GM18517 (cell line): ENCODE measurements around the gene PLXDC2.
"Not testable (repeated sequence)": the region's sequence is repeated elsewhere in the genome, so short reads cannot be mapped to it uniquely, and the experiment has no call there.

ENCODE experiments used
- ATAC-seq: cut with Tn5 transposase; IDR thresholded peaks from one replicate; pipeline ENCODE4 v1.9.1; 2021; ENCODE audit warnings: mild to moderate bottlenecking, moderate library complexity; ENCODE audit not compliant: unreplicated experiment

PLXDC2 gene

GRCh38 chr10:20013991-20014750, 197.9 kb downstream of the PLXDC2 start:
- no peak for ATAC-seq

DNA sequence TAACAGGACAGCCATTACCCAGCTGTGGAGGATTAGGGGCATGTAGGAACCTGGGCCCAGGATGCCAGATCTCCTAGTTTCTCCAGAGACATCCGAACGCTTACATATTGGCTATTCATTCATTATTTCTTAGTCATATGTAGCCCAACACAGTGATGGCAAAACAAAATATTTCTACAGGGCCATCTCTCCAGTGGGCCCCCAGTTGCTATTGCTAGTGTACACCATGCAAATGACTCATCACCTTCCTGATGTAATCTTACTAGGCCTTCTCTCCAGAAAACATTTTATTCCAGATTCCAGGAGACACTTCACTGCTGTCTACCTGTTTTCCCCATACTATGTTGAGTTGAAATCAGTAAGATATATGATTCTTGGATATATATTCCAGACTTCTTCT, 201.7 kb downstream of the PLXDC2 start:
- no peak for ATAC-seq

- ATAC-seq, result no peak
Measured at GRCh38 chr10:20020677-20021076, 204.4 kb downstream of the PLXDC2 start.

DNA sequence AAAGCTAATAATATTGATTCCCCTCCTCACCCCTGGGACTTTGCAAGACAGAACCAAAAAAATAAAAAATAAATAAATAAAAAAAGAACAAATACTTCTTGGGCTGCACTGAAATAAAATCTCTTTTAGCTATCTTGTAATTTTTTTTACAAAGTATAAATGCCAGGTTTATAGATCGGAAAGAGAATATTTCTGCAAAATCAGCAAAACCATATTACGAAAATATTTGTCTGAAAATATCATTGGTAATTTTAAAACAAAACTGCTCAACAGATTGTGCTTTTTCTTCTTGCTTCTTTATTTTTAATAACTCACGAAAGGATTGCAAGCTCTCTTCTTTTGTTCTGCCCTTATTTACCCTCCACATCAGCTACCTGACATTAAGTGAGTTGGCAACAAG, 213.3 kb downstream of the PLXDC2 start:
- ATAC-seq, result no peak

DNA sequence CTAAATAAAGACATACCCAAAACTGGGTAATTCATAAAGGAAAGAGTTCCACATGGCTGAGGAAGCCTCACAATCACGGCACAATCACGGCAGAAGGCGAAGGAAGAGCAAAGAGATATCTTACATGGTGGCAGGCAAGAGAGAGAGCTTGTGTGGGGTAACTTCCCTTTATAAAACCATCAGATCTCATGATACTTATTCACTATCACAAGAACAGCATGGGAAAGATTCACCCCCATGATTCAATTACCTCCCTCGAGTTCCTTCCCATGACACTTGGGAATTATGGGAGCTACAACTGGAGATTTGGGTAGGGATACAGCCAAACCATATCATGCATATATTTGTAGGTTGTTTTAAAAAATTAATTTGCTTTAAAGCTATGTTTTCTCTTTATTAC, 217.2 kb downstream of the PLXDC2 start:
- ATAC-seq, result no peak

DNA sequence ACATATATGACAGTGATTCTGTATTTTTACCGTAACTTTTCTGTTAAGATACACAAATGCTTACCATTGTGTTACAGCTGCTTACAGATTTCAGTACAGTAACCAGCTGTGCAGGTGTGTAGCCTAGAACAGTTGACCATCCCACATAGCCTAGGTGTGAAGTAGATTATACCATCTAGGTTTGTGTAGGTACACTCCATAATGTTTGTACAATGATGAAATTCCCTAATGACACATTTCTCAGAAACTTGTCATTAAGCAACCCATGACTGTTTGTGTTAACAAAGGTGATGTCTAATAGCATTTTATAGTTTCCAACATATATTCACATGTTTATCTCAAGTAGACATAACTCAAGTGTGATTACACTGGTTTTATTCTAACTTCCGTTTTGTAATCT, 218.5 kb downstream of the PLXDC2 start:
- no peak for ATAC-seq

- ATAC-seq, result no peak
Measured at GRCh38 chr10:20040012-20040411, 223.8 kb downstream of the PLXDC2 start.

DNA sequence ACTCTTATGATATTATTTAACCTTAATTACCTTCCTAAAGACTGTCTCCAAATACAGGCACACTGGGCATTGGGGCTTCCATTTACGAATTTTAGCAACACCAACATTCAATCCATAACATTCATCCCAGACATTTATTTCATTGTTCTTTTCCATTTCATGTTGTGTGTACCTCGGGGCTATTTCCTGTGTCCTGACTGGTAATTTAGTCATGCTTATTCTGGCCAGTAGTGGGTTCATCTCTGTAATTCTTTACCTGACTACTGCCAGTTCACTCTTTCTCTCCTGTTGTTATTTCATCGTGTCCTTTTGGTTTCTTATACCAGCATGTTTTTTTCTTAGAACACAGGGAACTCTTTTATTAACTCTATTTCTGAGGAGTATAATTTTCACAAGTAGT, 225.7 kb downstream of the PLXDC2 start:
- no peak for ATAC-seq

DNA sequence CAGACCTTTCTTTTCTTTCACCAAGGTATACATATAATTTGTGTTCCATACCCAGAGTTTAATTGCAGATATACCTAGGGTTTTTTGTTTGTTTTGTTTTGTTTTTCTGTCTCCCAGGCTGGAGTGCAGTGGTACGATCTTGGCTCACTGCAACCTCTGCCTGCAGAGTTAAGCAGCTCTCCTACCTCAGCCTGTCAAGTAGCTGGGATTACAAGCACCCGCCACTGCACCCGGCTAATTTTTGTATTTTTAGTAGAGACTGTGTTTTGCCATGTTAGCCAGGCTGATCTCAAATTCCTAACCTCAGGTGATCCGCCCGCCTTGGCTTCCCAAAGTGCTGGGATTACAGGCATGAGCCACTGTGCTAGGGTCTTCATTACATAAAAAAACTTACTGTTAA, 228.9 kb downstream of the PLXDC2 start:
- not testable (repeated sequence) for ATAC-seq

DNA sequence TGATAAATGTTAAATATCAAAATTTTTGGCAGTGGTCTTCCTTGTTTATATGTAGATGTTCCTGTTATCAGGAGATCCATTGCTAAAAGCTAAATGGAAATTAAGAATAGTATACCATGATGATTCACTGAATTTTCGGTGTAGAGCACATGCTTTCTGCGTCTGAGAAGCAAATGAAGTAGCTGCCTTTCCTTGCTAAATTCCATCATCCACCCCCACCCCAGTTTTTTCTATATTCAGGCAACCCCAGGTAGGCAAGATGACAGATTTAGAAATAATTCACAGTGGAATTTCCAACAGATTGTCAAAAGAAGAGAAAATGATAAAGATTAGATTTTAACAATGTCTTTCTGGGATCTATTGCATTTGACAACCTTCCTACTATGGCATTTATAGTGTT, 231.9 kb downstream of the PLXDC2 start:
- ATAC-seq, result no peak

DNA sequence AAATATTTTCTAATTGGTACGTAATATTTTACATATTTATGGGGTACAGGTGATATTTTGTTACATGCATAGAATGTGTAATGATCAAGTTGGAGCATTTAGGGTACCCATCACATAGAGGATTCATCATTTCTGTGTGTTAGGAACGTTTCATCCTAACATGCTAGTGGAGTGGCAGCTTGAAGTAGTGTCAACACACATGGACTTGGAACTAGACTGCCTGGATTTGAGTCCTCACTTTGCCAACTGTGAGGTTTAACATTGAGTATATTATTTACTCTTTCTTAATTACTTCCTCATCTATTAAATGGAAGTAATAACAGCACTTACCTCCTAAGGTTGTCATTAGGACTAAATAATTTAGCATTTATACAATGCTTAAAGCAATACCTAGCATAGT, 241.9 kb downstream of the PLXDC2 start:
- ATAC-seq, result no peak

DNA sequence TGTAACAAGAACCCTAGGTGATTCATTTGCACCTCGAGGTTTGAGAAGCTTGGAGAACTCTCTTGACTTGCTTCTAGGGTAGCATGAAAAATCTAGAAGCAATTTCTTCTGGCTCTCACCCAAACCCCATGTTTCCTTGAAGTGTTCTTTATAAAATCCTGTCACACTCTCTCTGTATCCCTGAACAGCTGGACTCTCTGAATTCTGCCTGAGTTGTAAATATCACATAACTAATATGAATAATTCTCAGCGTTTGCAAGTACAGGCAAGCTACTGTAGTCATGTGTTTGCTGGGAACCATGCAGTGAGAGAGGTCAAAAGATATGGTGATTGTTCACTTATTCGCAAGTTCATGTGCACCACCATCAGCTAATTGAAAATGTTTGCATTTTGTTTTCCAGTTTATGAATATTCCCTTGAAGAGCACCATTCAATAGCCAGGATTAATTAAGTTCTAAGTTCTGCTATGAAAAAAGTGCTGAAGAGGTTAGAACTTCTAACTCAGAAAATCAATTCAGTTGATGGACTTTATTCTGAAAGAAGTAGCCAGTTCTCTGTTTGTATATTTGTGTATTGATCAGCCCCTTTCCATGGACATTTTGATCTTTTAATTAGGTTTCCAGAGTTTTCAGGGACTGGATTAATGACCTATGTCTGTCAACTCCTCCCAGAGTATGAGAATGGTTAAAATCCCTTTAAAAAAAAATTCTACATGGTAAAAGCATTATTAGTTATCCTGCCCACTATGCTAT, 243.0 kb downstream of the PLXDC2 start:
- no peak for ATAC-seq

DNA sequence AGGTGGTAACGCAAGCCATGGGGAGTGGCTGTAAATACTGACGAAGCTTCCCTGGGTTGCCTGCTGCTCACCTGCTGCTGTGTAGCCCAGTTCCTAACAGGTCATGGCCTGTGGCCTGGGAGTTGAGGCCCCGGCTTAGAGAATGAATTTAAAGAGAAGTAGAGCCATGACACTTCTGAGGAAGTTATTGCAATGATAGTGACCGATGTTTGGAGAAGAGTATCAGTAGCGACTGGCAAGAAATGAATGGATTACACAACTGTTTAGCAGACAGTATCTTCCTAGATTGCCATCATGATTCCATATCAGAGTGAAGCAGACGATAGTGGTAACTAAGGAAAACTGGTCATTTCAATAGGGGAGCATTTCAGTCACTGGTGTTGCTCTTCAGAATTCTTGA, 249.6 kb downstream of the PLXDC2 start:
- no peak for ATAC-seq

- no peak for ATAC-seq
Measured at GRCh38 chr10:20073167-20073566, 256.9 kb downstream of the PLXDC2 start.

GRCh38 chr10:20075713-20076112, 259.5 kb downstream of the PLXDC2 start:
- ATAC-seq, result no peak

GRCh38 chr10:20084451-20084850, 268.2 kb downstream of the PLXDC2 start:
- no peak for ATAC-seq

GRCh38 chr10:20085115-20085514, 268.9 kb downstream of the PLXDC2 start:
- ATAC-seq, result no peak

DNA sequence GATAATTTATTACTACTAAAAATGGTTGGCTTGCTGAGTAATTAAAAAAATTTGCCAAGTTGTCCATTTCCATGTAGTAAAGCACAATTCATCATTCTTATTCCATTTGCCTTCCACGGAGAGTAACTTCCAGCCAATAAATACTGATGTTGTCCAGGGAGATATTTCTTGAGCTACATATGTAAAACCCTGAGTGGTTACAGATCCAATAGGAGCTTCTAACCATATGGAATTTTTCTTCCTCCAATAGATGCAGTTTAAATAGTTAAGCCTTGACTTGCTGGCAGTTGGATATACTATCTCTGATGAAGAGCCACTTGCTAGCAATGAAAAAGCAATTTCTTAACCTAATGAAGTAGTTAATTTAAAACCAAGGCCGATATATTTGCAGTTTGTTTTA, 271.1 kb downstream of the PLXDC2 start:
- no peak for ATAC-seq

DNA sequence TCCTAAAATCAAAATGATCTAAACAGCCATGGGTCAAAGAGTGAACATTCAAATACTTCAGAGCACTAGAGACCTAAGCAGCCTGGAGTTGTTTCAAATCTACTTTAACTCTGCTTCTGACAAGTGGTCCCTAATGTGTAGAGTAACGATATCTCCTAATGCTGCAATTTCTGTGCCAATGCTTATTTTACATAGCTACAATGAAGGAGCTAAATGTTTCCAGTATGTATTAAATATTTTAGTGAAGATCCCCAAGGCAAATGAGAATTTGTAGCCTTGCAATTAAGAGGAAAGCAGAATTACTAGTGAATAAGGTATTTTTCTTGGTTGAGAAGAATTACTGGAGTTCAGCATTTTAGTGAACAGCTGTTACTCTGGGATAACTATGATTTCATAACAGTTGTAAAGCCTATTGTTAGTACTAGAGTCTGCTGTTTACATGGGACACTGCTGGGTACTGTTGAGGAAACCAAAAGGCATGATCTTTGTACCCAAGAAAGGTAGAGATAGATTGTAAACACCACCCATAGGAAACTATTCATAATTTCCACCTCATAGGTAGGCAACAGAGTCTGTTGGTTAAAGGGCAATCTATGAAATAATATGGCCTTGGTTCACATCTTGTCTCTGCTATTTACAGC, 271.9 kb downstream of the PLXDC2 start:
- no peak for ATAC-seq

DNA sequence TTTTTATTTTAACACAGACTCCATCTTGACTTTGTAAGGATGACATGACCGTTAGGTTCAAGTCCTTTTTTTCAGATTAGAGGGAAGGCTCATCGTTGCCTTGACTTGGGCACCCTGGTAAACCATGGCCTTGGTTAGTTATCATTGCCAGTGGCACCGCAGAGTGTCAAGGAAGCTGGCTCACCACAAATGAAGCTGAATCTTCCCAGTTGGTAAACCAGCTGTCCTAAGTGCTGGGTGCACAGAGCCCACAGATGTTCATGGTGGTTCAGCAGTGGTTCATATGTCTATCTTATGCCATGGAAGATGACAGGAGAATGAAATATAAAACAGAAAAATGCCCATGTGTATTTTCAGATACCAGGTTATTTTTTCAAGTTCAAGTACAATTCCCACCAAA, 273.6 kb downstream of the PLXDC2 start:
- ATAC-seq, result no peak

DNA sequence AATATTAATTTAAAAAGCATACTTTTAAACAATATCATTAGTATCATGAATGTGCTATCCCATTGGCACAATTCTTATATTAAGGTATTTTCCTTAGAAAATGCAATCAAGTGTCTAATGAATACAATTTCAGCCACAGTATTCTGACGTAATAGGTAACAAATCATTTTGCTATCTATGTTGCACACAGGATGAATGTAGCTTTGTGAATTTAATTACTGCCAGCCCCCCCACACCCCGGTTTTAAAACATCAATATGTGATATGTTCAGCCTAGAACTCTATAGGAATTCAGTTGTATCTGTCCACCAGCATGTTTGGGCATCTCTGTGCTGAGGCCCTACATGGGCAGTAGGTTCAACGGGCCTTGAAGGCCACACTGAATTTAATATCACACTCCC, 274.6 kb downstream of the PLXDC2 start:
- ATAC-seq, result no peak

DNA sequence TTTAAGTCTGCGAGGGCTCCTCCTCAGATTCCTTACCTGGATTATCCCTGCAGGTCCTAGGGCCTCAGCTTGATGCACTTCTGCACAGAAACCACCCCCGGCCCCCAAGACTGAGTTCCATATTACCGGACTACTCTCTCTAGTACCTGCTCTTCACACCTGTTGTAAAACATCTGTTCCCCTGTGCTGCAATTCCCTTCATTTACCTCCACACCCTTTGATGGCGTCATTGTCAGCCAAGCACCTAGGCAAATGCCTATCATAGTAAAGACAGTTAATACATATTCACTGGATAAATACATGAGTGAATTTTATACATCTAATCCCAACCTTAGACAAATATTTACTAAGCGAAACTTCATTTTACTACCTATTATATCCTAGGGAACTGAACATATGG, 275.5 kb downstream of the PLXDC2 start:
- no peak for ATAC-seq
